GM21423 (cell line): ENCODE measurements around the gene NDUFS2.

Source experiments
- ATAC-seq: cut with Tn5 transposase; IDR thresholded peaks from one replicate; pipeline ENCODE4 v1.9.1; 2021; ENCODE audit warnings: mild to moderate bottlenecking, moderate library complexity; ENCODE audit not compliant: unreplicated experiment

NDUFS2 gene

DNA sequence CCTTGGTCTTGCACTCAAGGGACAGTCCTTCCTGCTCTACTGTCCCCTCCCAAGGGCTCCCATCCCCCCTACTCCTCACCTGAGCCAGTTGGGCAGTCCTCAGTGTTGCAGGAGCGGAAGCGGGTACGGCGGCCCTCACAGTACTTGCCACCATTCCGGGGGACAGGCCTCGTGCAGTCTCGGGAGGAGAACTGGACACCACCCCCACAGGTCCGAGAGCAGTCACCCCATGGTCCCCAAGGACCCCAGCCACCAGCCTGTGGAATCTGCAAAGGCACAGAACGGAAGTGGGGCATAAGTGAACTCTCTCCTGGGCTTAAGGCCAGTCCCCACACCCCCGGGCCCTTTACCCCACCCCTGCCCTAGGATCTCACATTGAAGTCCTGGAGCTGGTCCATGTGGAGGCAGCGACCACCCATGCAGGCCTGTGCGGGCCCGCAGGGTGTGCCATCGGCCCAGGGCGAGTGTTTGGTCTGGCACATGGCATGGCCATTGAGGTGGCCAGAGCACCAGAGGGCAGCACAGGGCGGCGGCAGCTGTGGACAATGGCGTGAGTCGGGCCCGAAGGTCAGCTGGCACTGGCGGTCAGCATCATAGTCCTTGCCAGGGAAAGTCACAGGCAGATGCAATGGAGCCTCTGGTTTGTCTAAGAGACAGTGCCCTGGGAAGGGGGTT, 8.5 kb upstream of the NDUFS2 start:
- no peak for ATAC-seq

DNA sequence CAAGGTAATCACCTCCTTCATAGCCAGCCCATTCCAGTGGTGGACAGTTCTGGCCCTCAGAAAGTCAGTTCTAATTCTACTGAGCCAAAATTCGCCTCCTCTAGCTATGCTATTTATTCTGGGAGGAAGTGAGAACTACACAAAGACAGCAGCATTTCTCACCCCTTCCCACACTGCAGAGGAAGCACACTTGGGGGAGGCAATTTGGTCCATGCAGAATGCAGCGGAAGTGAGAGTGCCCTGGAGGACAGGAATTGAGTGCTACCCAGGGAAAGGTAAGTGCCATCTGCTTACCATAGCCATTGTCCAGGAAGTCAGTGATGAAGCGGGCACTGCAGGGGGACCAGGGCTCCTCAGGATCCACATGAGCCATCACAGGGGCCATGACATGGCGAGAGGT, 7.0 kb upstream of the NDUFS2 start:
- peak; percentile 51 for ATAC-seq

DNA sequence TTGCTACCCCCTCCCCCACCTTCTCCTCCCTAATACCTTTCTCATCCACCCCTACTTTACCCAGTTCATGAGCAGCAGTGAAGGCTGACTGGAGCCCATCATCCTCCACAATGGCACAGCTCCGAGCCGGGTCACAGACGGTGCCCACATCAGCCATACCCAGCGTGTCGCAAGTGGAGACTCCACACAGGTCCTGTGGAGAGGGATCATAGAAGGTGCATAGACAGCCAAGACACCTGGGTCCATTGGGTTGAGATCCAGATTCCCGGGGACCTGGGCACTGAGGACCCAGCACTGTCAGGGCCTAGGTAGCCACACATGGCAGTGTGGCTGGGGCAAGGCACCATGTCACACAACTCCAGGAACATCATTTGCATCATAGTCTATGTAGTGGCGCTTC, 6.1 kb upstream of the NDUFS2 start:
- no peak for ATAC-seq

DNA sequence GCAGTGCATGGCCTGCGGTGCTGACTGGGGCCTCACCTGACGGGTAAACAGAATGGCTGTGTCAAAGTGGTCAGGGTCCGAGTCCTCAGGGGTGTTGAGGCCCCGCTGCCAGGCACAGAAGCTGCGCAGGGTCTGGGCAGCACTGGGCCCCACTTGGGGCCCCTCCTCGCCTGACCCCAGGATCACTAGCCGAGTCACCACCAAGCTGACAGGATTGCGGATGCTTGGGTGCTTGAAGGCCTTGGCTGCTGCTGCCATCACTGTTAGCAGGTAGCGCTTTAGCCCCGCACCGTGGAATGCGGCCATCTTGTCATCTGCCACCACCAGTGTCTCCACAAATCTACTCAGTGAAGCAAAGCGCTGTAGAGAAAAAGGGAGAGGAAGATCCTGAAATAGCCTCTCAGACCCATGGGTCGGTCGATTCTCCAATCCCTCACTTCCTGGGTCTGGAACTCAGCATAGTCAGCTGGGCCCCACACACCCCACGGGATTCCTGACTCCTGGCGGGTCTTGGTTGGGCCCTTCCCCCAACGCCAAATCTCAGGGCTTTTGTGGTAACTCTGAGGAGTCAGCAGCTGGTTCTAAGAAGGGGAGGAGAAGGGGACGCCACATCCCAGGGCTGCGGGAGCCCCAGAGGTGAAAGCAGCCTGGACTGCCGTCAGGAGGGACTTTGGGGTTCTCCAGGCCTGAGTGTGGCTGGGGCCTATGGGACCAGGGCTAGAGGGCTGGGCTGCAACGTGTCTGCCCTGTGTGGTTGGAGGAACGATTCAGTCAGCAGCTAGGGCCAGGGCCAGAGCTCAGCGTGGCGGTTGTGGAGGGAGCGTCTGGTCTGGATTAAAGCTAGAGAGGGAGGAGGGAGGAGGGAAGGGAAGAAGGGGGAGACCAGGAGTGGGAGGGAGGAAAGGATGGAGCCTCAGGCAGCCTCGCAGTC, 5.4 kb upstream of the NDUFS2 start:
- ATAC-seq = no peak

DNA sequence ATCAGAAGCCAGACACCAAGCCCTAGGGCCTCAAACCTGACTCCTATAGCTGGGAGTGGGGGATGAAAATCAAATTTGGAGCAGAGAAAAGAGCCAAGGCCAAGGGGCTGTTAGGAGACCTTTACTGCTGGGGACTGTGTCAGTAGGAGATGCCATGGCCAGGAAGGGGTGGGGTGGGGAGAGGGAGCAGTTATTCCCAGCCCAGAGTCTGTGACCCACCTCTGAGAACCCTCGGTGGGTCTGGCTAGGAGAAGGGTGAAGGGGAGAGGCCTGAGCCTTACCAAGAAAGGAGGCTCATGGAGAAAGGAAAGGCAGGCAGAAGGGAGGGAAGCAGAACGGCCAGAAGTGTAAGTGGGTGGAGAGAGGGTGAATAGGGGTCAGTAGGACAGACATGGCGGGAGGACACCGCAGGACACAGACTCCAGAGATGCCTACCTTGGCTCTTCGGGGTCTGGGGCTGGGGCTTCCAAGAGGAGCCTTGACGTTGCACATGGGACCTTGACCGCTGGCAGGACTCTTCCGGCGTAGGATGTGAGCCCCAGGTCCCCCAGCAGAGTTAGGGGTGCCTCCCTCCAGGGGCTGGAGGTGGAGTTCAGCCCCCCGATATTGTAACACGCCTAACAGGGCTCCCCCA, 4.5 kb upstream of the NDUFS2 start:
- no peak for ATAC-seq

DNA sequence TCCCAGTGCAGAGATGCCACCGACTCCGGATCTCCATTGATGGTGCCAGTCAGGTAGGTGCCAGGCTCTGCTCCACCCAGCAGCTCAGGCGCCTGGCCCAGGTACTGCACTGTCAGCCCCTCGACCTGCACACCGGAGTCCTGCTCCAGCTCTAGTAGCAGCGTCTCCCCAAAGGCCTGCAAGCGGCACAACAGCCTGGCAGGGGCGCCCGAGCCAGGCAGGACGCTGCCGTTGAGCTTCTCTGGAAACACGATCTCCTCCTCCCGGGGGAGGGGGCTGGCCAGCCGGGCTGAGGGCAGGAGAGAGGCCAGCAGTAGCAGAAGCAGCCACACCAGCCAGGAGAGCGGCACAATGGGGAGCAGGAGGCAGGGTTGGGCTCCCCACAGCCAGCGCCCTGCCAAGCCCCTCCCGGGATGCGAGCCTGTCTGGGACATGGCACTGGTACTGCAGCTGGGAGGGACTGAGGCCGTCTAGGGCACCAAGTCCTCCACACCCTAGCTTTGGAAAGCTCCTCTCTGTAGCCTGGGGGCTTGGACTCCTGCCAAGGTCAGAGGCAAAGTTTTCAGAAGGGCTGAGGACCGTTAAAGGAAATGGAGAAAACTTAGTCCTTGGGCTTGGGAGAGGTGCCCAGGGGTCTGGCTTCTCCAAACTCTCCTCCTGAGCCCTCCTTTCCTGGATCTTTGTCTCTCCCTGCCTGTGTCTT, 3.8 kb upstream of the NDUFS2 start:
- ATAC-seq = no peak

DNA sequence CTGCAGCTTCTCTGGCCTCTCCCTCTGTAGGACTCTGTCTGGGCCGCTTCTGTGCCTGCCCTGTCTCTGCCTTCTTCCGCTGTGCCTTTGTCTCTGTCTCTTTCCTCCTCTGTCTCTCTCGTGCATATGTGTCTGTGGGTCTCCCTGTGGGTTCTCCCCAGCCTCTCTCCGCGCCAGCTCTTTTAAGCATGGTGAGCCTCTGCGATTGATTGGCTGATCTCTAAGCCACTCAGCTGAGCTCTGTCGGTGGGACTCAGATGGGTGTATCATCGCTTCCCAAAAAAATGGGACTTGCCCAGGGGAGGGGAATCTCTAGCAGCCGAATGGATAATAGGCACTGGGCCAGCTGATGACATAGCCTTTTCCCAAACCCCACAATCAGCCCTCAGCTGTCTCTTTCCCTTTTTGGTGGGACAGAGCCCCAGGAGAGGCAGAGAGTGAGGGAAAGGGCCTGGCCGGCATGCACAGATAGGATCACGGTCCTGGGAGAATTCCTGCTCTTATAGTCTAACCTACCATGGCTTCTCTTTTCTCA, 3.2 kb upstream of the NDUFS2 start, which contains the start of gene ADAMTS4:
TSS of gene ADAMTS4 (minus strand) at position 158 of the 535 bp plus-strand sequence. CDS start 427 bp downstream, outside the sequence.
- ATAC-seq = no peak

DNA sequence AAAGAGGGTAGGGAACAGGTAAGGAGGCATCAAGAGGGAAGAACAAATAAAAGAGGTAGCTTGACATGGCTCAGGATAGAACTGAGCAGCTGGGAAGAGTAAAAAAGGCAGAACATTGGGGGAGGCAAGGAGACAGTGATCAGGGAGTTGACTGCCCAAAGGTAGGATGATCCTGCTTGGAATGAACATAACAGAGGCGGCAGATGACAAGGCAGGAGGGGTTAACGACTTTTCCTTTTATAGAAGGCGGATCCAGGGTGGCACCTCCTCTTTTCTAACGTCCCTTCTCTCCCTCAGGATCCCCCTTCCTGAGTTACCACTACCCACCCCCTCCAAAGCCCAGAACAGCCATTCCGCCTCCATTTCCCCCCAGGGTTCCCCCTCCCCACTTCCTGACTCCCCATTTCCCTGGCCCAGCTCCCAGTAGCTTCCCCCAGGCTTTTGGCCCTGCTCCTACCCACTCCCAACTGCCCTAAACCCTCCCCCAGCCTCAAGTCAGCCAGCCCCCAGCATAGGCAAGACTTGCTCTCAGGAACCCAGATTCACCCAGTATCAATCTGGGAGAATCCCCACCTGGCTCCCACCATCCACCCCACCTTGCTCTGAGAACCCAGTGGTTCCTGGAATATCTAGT, 2.5 kb upstream of the NDUFS2 start:
- no peak for ATAC-seq

DNA sequence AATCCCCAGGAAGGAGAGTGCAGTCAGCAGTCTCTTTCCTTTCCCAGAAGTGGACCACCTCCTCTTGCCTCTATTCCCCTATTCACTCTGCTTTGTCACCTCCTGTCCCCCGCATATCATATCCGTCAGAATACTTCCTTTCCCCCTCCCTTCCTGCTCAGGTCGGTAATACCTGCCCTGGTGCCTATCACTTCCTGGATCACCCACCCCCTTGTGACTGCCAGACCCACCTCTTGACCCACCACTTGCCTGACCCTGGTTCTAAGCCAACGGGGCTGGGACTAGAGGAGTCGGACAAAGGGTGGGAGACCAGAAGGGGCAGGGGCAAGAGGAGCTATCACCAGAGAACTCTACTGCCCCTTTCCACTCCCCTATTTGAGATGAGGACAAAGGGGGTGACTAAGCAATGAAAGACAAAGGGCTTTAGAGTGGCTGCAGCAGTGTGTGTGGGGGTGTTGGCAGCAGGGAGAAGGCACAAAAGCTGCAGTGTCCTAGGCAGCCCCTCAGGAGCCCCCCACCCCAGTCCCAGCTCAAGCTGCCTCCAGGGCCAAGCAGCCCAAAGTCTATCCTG, 1.7 kb upstream of the NDUFS2 start:
- ATAC-seq = no peak

DNA sequence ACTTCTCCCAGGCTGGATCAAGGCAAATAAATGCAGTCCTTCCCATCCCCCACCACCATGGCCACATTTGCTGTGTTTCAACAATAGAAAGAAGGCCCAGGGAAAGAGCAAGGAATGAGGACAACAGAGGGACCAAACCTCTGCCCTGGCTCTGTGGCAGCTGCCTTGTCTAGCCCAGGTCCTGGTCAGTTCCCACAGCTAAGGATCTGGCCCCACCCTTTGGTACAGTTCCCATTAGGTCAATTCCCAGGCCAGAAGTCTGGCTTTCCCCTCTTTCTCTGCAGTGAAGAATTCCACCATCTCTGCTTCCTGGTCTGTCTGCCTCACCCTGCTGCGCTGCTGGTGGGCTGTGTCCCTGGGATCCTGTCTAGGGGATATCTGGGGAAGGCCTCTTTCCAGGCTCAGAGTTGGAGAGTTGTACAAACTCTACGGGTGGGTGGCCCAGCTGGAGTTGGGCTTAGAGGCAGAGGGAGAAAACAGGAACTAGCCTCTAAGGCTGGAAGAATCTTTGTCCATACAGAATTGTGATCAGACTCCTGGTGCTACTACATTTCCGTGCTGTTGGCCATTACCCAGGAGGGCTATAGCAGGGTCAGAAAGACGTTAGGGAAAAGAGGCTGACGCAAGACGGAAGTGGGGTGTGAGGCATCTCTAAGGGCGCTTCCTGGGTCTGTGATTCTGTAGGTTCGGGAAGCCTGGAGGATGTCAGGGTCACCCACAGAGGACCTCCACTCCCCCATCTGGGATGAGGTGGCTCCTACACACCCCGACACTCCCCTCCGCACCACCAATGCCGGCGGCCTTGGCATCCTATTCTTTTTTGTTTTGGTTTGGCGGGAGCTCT, 953 bp upstream of the NDUFS2 start:
- ATAC-seq = no peak

DNA sequence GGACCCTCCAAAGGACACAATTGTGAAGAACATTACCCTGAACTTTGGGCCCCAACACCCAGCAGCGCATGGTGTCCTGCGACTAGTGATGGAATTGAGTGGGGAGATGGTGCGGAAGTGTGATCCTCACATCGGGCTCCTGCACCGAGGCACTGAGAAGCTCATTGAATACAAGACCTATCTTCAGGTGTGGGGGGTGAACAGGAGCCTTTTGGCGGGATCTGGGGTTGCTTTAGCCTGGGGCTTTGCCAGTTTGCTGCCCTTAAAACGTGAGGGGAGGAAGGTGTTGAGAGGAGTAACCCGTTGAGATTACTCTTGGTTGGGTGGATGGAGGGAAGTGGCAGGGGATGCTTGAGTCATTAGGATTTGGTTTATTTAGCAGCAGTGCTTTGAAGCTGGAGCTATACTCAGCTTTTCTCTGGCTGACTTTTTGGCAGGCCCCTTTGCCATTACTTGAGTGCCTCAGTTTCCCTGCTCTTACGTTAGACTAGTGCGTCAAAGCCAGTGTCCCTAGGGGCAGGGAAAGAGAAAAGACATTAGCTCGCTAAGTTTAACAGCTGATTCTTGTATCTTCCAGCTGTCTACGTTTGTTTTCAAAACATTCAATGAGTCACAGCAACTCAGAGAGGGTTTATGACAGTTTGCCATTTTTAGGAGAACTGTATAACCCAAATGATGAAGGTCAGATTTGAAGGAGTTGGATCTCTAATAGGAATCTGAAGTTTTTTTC, 4.4 kb downstream of the NDUFS2 start:
- no peak for ATAC-seq

DNA sequence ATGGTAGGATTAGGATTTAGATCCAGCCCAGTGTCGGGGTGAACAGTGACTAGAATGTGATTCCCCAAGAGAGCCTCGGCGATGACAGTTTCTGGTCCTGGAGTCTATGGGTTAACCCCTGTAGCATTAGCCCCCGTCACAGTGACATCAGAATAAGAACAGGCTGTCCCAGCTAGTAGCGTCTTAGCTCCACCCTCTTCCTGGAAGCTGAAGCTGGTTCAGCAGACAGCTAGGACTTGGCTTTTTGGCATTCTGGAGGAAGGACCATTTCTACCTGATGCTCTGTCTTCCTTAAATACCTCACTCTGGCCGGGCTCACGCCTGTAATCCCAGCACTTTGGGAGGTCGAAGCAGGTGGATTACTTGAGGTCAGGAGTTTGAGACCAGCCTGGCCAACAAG, 5.0 kb downstream of the NDUFS2 start:
- ATAC-seq = no peak

DNA sequence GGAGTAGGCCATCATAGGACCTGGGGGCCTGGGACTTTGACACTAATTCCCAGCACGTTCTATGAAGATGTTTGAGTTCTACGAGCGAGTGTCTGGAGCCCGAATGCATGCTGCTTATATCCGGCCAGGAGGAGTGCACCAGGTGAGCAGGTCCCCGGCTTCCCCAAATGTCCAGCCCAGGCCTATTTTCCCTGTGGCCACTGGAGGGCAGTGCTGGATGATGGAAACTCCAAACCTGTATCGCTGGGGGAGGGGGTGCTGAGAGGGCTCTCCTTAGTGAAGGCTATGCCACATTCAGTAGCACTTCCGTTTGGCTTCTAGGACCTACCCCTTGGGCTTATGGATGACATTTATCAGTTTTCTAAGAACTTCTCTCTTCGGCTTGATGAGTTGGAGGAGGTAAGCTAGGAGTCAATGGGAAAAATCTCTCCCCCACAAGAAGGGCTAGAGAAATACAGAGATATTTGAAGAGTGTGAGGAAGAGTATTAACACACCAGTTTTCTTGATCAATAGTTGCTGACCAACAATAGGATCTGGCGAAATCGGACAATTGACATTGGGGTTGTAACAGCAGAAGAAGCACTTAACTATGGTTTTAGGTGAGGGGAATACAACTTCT, 7.7 kb downstream of the NDUFS2 start:
- peak; percentile 55 for ATAC-seq

DNA sequence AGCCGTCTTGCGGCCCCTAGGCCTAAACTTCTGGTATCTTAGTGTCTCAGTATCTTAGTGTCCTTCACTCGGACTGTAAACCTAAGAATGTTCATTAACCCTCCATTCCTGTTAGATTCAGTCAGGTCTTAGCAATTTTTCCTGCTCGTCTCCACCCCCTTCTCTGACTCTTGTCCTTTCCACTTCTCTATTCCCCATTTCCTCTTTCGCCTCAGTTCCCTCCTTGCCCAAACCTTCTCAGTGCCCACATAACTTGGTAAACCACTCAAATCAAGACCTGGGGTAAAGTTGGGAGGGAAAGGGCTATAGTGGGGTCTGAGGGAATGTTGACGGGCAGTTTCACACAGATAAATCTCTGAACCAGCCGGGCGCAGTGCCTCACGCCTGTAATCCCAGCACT, 12.2 kb downstream of the NDUFS2 start:
- ATAC-seq = no peak

DNA sequence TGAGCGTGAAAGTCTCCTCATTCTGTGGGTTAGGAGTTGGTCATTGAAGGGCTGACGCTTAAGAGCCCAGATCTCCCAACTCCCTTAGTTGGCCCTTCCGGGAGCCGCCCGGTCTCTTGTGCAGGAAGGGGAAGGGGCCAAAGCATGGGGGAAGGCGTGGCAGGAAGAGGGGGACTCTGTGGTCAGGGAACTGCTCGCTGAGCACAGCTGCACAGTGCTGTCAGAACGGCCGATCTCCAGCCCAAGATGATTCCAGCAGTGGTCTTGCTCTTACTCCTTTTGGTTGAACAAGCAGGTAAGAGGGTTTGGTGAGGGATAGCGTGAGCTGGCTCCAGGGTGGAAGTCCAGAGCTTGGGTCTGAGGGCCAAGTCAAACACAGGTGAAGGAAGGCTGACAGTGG, 12.9 kb downstream of the NDUFS2 start, which contains the start of gene FCER1G:
TSS of gene FCER1G (plus strand) at position 220 of the 400 bp plus-strand sequence. CDS start at position 247, 27 bp downstream.
- no peak for ATAC-seq

DNA sequence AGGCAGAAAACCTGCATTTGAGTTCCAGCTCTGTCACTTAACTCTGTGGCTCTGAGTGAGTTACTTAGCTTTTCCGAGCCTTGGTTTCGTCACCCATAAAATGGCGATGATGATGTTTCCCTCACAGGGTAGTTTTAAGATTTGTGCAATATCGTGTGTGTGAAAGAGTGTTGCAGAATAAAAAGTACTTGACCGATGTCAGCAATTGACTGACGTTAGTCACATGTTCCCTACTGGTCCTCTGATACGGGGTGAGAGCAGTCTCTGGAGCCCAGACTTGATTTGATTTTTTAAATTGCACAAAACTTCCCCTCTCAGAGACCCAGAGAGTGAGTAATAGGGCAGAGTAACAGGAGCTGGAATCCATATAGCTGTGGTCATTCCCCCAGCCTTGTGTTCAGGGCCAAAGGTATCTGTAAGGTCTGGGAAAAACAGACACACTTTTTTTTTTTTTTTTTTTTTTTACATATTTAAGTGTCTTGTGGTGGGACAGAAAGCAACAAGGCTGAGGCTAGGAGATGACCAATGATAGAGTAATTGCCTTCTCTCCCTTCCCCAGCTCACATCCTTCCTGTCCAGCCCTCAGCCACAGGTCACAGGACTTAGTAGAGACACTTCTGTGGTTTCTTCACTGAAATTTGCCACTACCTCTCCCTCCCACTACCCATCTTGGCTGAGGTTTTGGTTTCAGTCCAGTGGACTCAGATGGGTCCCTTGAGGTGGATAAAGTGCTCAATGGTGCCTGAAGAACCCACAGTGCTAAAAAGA, 15.0 kb downstream of the NDUFS2 start:
- peak; percentile 88 for ATAC-seq

DNA sequence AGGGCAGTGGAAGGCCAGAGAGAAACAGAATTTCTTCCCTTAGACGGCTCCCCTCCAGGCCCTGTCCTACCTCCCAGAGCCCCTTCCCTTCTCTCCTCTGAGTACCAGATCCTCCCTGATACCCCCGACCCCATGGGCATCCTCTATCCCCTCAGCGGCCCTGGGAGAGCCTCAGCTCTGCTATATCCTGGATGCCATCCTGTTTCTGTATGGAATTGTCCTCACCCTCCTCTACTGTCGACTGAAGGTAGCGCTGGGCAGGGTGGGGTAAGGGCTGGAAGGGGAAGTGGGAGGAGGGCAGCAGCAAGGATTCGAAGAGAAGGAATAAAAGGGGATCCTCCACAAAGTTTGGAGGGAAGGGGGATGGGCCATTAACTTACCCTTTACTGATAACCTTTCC, 15.7 kb downstream of the NDUFS2 start:
- ATAC-seq = peak; percentile 3
